ENCODE results near the gene ASRGL1. TPM values are rescaled to one million over a fixed set of nuclear protein-coding genes. Genes with fewer than 3 reads are reported as not detected.

The ASRGL1 gene
- total RNA-seq, 4 donors from 2014 or later, result 10.1 to 16.3 (median 13.5) TPM

DNA sequence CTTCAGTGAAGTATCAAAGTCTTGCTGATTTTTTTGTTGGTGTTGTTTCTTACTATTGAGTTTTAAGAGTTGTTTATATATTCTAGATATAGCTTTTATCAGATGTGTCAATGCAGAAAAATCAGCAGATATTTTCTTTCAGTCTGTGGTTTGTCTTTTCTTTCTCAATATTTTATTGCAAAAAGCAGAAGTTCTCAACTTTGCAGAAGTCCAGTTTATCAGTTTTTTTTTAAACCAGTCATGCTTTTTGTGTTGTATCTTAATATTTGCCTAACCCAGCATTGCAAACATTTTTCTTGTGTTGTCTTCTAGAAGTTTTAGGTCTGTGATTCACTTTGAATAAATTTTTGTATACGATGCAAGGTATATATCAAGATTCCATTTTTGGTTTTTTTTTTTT is 7.0 kb downstream of the ASRGL1 start:
- WGBS, 2 donors (ENCODE audit: low coverage in 1 of 2), result 81 to 88% methylated on average over 1 of the region's 1 CpG
- no peaks in the 10 kb centered on the region for H3K27me3 ChIP-seq
- no peak overlapping the region for H3K27ac ChIP-seq
- no peaks in the 10 kb centered on the region for H3K9me3 ChIP-seq
- H3K4me3 ChIP-seq, result no peak overlapping the region
- no peaks in the 10 kb centered on the region for H3K36me3 ChIP-seq
- ATAC-seq, result no peak
- TF ChIP-seq POLR2A (IDR thresholded peaks at IDR 0.05) (no peak), CTCF (IDR thresholded peaks at IDR 0.05) (no peak), EP300 (IDR thresholded peaks at IDR 0.05) (no peak), POLR2AphosphoS5 (IDR thresholded peaks at IDR 0.05) (no peak)
- no peaks in the 10 kb centered on the region for H3K4me1 ChIP-seq

- 86 to 100% methylated on average over 2 to 4 of the region's 6 CpGs for WGBS, 2 donors (ENCODE audit: low coverage in 1 of 2)
- Histone ChIP-seq H3K36me3 (no peaks in the 10 kb centered on the region), H3K27me3 (no peaks in the 10 kb centered on the region), H3K9me3 (no peaks in the 10 kb centered on the region), H3K4me3 (no peak overlapping the region), H3K4me1 (no peaks in the 10 kb centered on the region), H3K27ac (no peak overlapping the region)
- ATAC-seq, result no peak
- TF ChIP-seq EP300 (IDR thresholded peaks at IDR 0.05) (no peak), POLR2AphosphoS5 (IDR thresholded peaks at IDR 0.05) (no peak), POLR2A (IDR thresholded peaks at IDR 0.05) (no peak)
Observed at GRCh38 chr11:62345861-62346260, 8.6 kb downstream of the ASRGL1 start.

- Histone ChIP-seq H3K9me3 (no peaks in the 10 kb centered on the region), H3K36me3 (no peaks in the 10 kb centered on the region), H3K27me3 (no peaks in the 10 kb centered on the region), H3K4me3 (no peak overlapping the region), H3K27ac (no peak overlapping the region), H3K4me1 (no peaks in the 10 kb centered on the region)
- TF ChIP-seq CTCF (IDR thresholded peaks at IDR 0.05) (no peak), POLR2AphosphoS5 (IDR thresholded peaks at IDR 0.05) (no peak), POLR2A (IDR thresholded peaks at IDR 0.05) (no peak), EP300 (IDR thresholded peaks at IDR 0.05) (no peak)
- ATAC-seq, result no peak
- 81 to 88% methylated on average over 9 of the region's 9 CpGs for WGBS, 2 donors (ENCODE audit: low coverage in 1 of 2)
Observed at GRCh38 chr11:62352355-62353336, 15.4 kb downstream of the ASRGL1 start.

GRCh38 chr11:62353841-62354240 is 16.6 kb downstream of the ASRGL1 start:
- Histone ChIP-seq H3K36me3 (peaks cover 0 to 6% of the 10 kb centered on the region in 2 donors), H3K27ac (no peak overlapping the region), H3K9me3 (no peaks in the 10 kb centered on the region), H3K27me3 (no peaks in the 10 kb centered on the region), H3K4me1 (no peaks in the 10 kb centered on the region), H3K4me3 (no peak overlapping the region)
- TF ChIP-seq CTCF (IDR thresholded peaks at IDR 0.05) (no peak), POLR2A (IDR thresholded peaks at IDR 0.05) (no peak), POLR2AphosphoS5 (IDR thresholded peaks at IDR 0.05) (no peak)
- WGBS, 2 donors (ENCODE audit: low coverage in 1 of 2), result 100% methylated on average over 1 of the region's 1 CpG
- ATAC-seq, result no peak

- Histone ChIP-seq H3K9me3 (no peaks in the 10 kb centered on the region), H3K27ac (no peak overlapping the region), H3K4me1 (no peaks in the 10 kb centered on the region), H3K4me3 (no peak overlapping the region), H3K36me3 (peaks cover 0 to 6% of the 10 kb centered on the region in 2 donors), H3K27me3 (no peaks in the 10 kb centered on the region)
- TF ChIP-seq CTCF (IDR thresholded peaks at IDR 0.05) (no peak), EP300 (IDR thresholded peaks at IDR 0.05) (no peak)
- WGBS, 2 donors (ENCODE audit: low coverage in 1 of 2), result 69 to 91% methylated on average over 3 to 6 of the region's 7 CpGs
- ATAC-seq, result no peak
Observed at GRCh38 chr11:62358273-62358672, 21.0 kb downstream of the ASRGL1 start.

All from gastroesophageal sphincter (tissue), 4 donors.